CD4-positive, alpha-beta T cell (primary cell): ENCODE measurements around the gene ADSS1. TPM values are rescaled to one million over a fixed set of nuclear protein-coding genes. Genes with fewer than 3 reads are reported as not detected.

Experiments used
- microRNA-seq: library from miRNA; unstranded; fragments of <30 nt; microRNA quantifications from one replicate; pipeline ENCODE4 v1.2.0, GENCODE V29; 2021; ENCODE audit warnings: borderline microRNAs expressed, borderline replicate concordance
- total RNA-seq, 174 experiments: library from RNA in 2 of 174; stranded (reverse) in 2 of 174; gene quantifications; one replicate each; pipeline ENCODE4 v1.2.3 and lab custom pipeline; 2021 to 2026

Gene ADSS1
- total RNA-seq, 2 experiments from 2014 or later, result 2.0 to 2.7 TPM

Small RNA genes within 50 kb of the gene (microRNA-seq; reads per million reads assigned to microRNA genes)
- gene MIR4710, result not detected

Other genes with a start within 250 kb of the ADSS1 start
- not detected for gene C14orf180, start 144.5 kb upstream of the ADSS1 start, total RNA-seq
- gene TMEM179, start 119.5 kb upstream of the ADSS1 start, total RNA-seq, result not detected
- 10 to 100 TPM; 74.9 to 76.9 TPM for gene INF2, start 34.6 kb upstream of the ADSS1 start, total RNA-seq
- gene SIVA1, start 28.9 kb downstream of the ADSS1 start, total RNA-seq, result 100 to 1,000 TPM; 111 to 124 TPM
- 10 to 100 TPM; 58.8 to 66.5 TPM for gene AKT1, start 71.5 kb downstream of the ADSS1 start, total RNA-seq
- 1 to 10 TPM; 2.9 to 3.0 TPM for gene ZBTB42, start 76.9 kb downstream of the ADSS1 start, total RNA-seq
- 1 to 10 TPM; 4.4 to 4.7 TPM for gene CEP170B, start 141.0 kb downstream of the ADSS1 start, total RNA-seq
- gene PLD4, start 200.7 kb downstream of the ADSS1 start, total RNA-seq, result 1 to 10 TPM; 1.6 to 2.1 TPM